Trophoblast cell (in vitro differentiated cells and primary cell): ENCODE measurements around the gene MPZL2.

ENCODE experiments used
- DNase-seq, 2 donors: peaks; one replicate each; pipeline ENCODE4 v3.0.0-alpha.2; 2016
- H2AFZ ChIP-seq: 2 replicates; pipeline ENCODE4 v1.6.1; 2013; ENCODE audit warnings: low read length, moderate library complexity, mild to moderate bottlenecking; ENCODE audit not compliant: insufficient read depth, poor library complexity
- H2AK5ac ChIP-seq: 2 replicates; pipeline ENCODE4 v1.6.1; 2013; ENCODE audit warnings: mild to moderate bottlenecking, low read length
- H2BK120ac ChIP-seq: 2 replicates; pipeline ENCODE4 v1.6.1; 2013; ENCODE audit warnings: low read length, mild to moderate bottlenecking, moderate library complexity; ENCODE audit not compliant: insufficient read depth, poor library complexity
- H2BK12ac ChIP-seq: 2 replicates; pipeline ENCODE4 v1.6.1; 2013; ENCODE audit warnings: mild to moderate bottlenecking, low read length, moderate library complexity
- H2BK5ac ChIP-seq: 2 replicates; pipeline ENCODE4 v1.6.1; 2013; ENCODE audit warnings: low read length, low read depth, moderate library complexity, mild to moderate bottlenecking; ENCODE audit not compliant: poor library complexity
- H3K14ac ChIP-seq: 2 replicates; pipeline ENCODE4 v1.6.1; 2013; ENCODE audit warnings: mild to moderate bottlenecking, low read length
- H3K18ac ChIP-seq: 2 replicates; pipeline ENCODE4 v1.6.1; 2013; ENCODE audit warnings: mild to moderate bottlenecking, low read length
- H3K23ac ChIP-seq: 2 replicates; pipeline ENCODE4 v1.6.1; 2013; ENCODE audit warnings: low read length
- H3K27ac ChIP-seq: 2 replicates; pipeline ENCODE4 v1.5.1; 2013; ENCODE audit warnings: low read depth, mild to moderate bottlenecking, inconsistent platforms, low read length, moderate library complexity
- H3K27me3 ChIP-seq: 2 replicates; pipeline ENCODE4 v1.6.1; 2013; ENCODE audit warnings: inconsistent platforms, mild to moderate bottlenecking, low read length, moderate library complexity; ENCODE audit not compliant: insufficient read depth
- H3K36me3 ChIP-seq, 2 experiments: 1 replicate in 1 of 2; 2 replicates in 1 of 2; pipeline ENCODE4 v1.6.1; 2013; ENCODE audit warnings: low read length in 2 of 2, mild to moderate bottlenecking in 2 of 2, moderate library complexity in 1 of 2; ENCODE audit not compliant: insufficient read depth in 2 of 2, control insufficient read depth in 1 of 2
- H3K4ac ChIP-seq: 2 replicates; pipeline ENCODE4 v1.6.1; 2013; ENCODE audit warnings: low read depth, mild to moderate bottlenecking, low read length, moderate library complexity
- H3K4me1 ChIP-seq, 2 experiments: 1 replicate in 1 of 2; 2 replicates in 1 of 2; pipeline ENCODE4 v1.6.1; 2013; ENCODE audit warnings: low read length in 2 of 2, mild to moderate bottlenecking in 2 of 2, moderate library complexity in 1 of 2; ENCODE audit not compliant: insufficient read depth in 2 of 2, control insufficient read depth in 1 of 2
- H3K4me2 ChIP-seq: 2 replicates; pipeline ENCODE4 v1.6.1; 2013; ENCODE audit warnings: inconsistent platforms, mild to moderate bottlenecking, low read length, moderate library complexity
- H3K4me3 ChIP-seq: 2 replicates; pipeline ENCODE4 v1.5.1; 2013; ENCODE audit warnings: mild to moderate bottlenecking, low read depth, low read length, inconsistent platforms
- H3K79me1 ChIP-seq: one replicate; pipeline ENCODE4 v1.6.1; 2013; ENCODE audit warnings: low read length
- H3K79me2 ChIP-seq: 2 replicates; pipeline ENCODE4 v1.6.1; 2013; ENCODE audit warnings: low read length, mild to moderate bottlenecking; ENCODE audit not compliant: control insufficient read depth, insufficient read depth, poor library complexity
- H3K9ac ChIP-seq: 2 replicates; pipeline ENCODE4 v1.6.1; 2013; ENCODE audit warnings: mild to moderate bottlenecking, low read length
- H3K9me3 ChIP-seq: 2 replicates; pipeline ENCODE4 v1.6.1; 2013; ENCODE audit warnings: low read depth, mild to moderate bottlenecking, control low read depth, inconsistent platforms, low read length; ENCODE audit not compliant: insufficient read depth
- H4K12ac ChIP-seq: 2 replicates; pipeline ENCODE4 v1.6.1; 2013; ENCODE audit warnings: low read depth, mild to moderate bottlenecking, low read length, moderate library complexity
- H4K8ac ChIP-seq: 2 replicates; pipeline ENCODE4 v1.6.1; 2013; ENCODE audit warnings: low read depth, mild to moderate bottlenecking, low read length, moderate library complexity
- H4K91ac ChIP-seq: one replicate; pipeline ENCODE4 v1.6.1; 2013; ENCODE audit warnings: low read depth, mild to moderate bottlenecking, low read length, moderate library complexity
- WGBS: extraction: QIAGEN DNeasy Blood & Tissue Kit; methylation state at CpG from one replicate; pipeline ENCODE4 v1.1.7; 2013; ENCODE audit warnings: missing lambda C conversion rate; ENCODE audit not compliant: insufficient read length, insufficient coverage; ENCODE audit errors: extremely low coverage; 5-methylcytosine and 5-hydroxymethylcytosine counted together

The MPZL2 gene

DNA sequence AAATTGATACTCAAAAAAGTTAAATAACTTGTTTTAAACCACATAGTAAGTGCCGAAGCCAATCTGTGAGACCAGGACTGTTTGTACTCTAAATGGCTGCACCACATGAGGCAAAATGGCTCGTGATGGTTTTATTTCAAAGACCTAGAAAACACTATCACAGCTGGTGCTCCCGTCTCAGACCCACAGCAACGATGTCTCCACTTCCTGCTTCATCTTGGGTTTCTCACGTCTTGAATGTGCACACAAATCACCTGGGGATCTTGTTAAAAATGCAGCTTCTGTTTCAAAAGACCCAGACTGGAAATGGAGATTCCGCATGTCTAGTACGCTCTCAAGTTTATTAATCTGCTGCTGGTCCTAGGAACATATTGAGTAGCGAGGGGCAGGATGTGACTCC lies 41.6 kb upstream of the MPZL2 start:
- H3K9me3 ChIP-seq, result no peaks in the 10 kb centered on the region

DNA sequence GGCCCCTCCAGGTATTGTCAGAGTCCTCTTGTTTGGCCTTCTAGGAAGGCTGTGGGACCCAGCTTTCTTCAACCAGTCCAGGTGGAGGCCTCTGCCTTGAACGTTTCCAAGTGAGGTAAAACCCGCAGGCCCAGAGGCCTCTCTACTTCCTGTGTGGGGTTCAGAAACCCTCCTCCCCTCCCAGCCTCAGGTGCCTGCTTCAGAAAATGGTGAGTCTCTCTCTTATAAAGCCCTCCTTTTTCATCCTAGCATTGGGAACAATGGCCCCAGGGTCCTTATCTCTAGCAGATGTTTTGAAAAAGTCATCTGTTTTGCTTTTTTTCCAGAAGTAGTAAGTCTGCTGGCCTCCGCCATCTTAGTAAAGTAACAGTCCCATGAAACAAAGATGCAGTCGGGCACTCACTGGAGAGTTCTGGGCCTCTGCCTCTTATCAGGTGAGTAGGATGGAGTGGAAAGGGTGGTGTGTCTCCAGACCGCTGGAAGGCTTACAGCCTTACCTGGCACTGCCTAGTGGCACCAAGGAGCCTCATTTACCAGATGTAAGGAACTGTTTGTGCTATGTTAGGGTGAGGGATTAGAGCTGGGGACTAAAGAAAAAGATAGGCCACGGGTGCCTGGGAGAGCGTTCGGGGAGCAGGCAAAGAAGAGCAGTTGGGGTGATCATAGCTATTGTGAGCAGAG lies 40.6 kb upstream of the MPZL2 start, which contains the start of gene CD3E:
TSS of gene CD3E (plus strand) at position 163 of the 681 bp plus-strand sequence. CDS start at position 386, 223 bp downstream.
- H2BK5ac ChIP-seq, result no peak within 1 kb of the TSS
- no peak for DNase-seq
- no peak within 1 kb of the TSS for H2BK12ac ChIP-seq
- H3K79me1 ChIP-seq, result no peaks in the 10 kb centered on the region
- H2AFZ ChIP-seq, result no peak within 1 kb of the TSS
- H2BK120ac ChIP-seq, result no peak within 1 kb of the TSS
- H3K9me3 ChIP-seq, result no peaks in the 10 kb centered on the region
- H2AK5ac ChIP-seq, result no peak within 1 kb of the TSS
- H3K23ac ChIP-seq, result no peak within 1 kb of the TSS
- H3K4me3 ChIP-seq, result no peak within 1 kb of the TSS
- H3K4ac ChIP-seq, result no peak within 1 kb of the TSS
- no peak within 1 kb of the TSS for H3K18ac ChIP-seq
- H3K27me3 ChIP-seq, result no peaks in the 10 kb centered on the region
- no peaks in the 10 kb centered on the region for H3K36me3 ChIP-seq
- H3K27ac ChIP-seq, result no peak within 1 kb of the TSS
- H3K14ac ChIP-seq, result no peak within 1 kb of the TSS
- H3K4me1 ChIP-seq, result no peaks in the 10 kb centered on the region
- no peak within 1 kb of the TSS for H4K91ac ChIP-seq
- WGBS, result no CpG with 5 or more reads among the region's 8 CpGs
- H4K12ac ChIP-seq, result no peak within 1 kb of the TSS
- no peaks in the 10 kb centered on the region for H3K79me2 ChIP-seq
- H3K4me2 ChIP-seq, result no peak within 1 kb of the TSS
- no peak within 1 kb of the TSS for H3K9ac ChIP-seq
- H4K8ac ChIP-seq, result no peak within 1 kb of the TSS

More for the DNA sequence above, 41.6 kb upstream of the MPZL2 start:
- Histone ChIP-seq H3K18ac (no peak overlapping the region), H3K23ac (no peak overlapping the region), H2AK5ac (no peak overlapping the region), H3K27me3 (no peaks in the 10 kb centered on the region), H2BK5ac (no peak overlapping the region), H3K79me2 (no peaks in the 10 kb centered on the region), H2BK12ac (no peak overlapping the region), H2AFZ (no peak overlapping the region), H3K27ac (no peak overlapping the region), H4K91ac (no peak overlapping the region), H3K9ac (no peak overlapping the region), H4K8ac (no peak overlapping the region), H3K4me3 (no peak overlapping the region), H3K4me1 (no peaks in the 10 kb centered on the region), H3K36me3 (no peaks in the 10 kb centered on the region), H3K4me2 (no peak overlapping the region), H3K79me1 (no peaks in the 10 kb centered on the region), H3K4ac (no peak overlapping the region), H2BK120ac (no peak overlapping the region), H3K14ac (no peak overlapping the region), H4K12ac (no peak overlapping the region)
- no CpG with 5 or more reads among the region's 8 CpGs for WGBS
- no peak for DNase-seq

- Histone ChIP-seq H2AFZ (no peak overlapping the region), H2AK5ac (no peak overlapping the region), H3K9me3 (no peaks in the 10 kb centered on the region), H2BK120ac (no peak overlapping the region), H3K23ac (no peak overlapping the region), H3K79me2 (no peaks in the 10 kb centered on the region), H3K14ac (no peak overlapping the region), H3K4me2 (no peak overlapping the region), H4K8ac (no peak overlapping the region), H3K27ac (no peak overlapping the region), H3K4me1 (no peaks in the 10 kb centered on the region), H3K36me3 (no peaks in the 10 kb centered on the region), H3K4me3 (no peak overlapping the region), H3K18ac (no peak overlapping the region), H4K91ac (no peak overlapping the region), H3K4ac (no peak overlapping the region), H3K27me3 (no peaks in the 10 kb centered on the region), H3K79me1 (no peaks in the 10 kb centered on the region), H2BK12ac (no peak overlapping the region), H2BK5ac (no peak overlapping the region), H4K12ac (no peak overlapping the region), H3K9ac (no peak overlapping the region)
- DNase-seq, result no peak
- no CpG with 5 or more reads among the region's 1 CpG for WGBS
These were observed 40.1 kb upstream of the MPZL2 start for GRCh38 chr11:118304227-118304567.

DNA sequence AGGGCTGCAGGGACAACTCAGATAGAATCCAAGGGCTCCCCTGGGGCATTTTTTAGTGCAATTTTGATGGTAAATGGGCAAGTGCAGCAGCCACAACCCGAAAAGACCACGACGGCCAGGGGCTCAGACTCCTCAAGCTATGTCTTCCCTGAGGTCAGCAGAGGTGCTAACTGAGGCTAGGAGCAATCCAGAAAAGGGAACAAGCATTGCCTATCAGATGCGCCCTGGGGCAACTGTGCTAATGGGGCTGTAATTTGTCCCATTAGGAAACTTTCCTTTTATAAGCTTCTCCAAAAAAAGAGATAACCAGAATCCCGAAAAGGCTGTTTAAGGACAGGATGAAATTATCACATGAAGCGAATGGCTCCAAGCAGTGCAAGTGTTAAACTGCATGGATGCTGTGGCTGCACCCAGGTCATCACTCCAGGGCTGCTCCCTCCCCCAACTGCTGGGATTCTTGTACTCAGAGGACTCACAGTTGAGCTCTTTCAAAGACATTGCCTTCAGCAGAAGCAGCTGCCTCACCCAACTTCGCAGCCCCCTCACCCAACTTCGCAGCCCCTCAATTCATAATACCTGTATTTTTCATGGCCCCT lies 37.6 kb upstream of the MPZL2 start:
- H3K4me2 ChIP-seq, result no peak overlapping the region
- no peak overlapping the region for H3K4me3 ChIP-seq
- no peak overlapping the region for H3K23ac ChIP-seq
- no peak overlapping the region for H2AK5ac ChIP-seq
- H3K27me3 ChIP-seq, result no peaks in the 10 kb centered on the region
- H3K36me3 ChIP-seq, result no peaks in the 10 kb centered on the region
- no peak overlapping the region for H3K14ac ChIP-seq
- no peak overlapping the region for H3K27ac ChIP-seq
- no peak overlapping the region for H4K8ac ChIP-seq
- H2AFZ ChIP-seq, result no peak overlapping the region
- H2BK12ac ChIP-seq, result no peak overlapping the region
- no peak overlapping the region for H4K91ac ChIP-seq
- H3K4ac ChIP-seq, result no peak overlapping the region
- no peaks in the 10 kb centered on the region for H3K4me1 ChIP-seq
- no peak overlapping the region for H3K18ac ChIP-seq
- WGBS, result no CpG with 5 or more reads among the region's 8 CpGs
- no peaks in the 10 kb centered on the region for H3K9me3 ChIP-seq
- no peak overlapping the region for H3K9ac ChIP-seq
- H4K12ac ChIP-seq, result no peak overlapping the region
- H2BK120ac ChIP-seq, result no peak overlapping the region
- no peak for DNase-seq
- no peaks in the 10 kb centered on the region for H3K79me1 ChIP-seq
- no peak overlapping the region for H2BK5ac ChIP-seq
- no peaks in the 10 kb centered on the region for H3K79me2 ChIP-seq
